Activated CD8-positive, alpha-beta T cell treated with anti-CD3 and anti-CD28 coated beads for 36 hours (primary cell): ENCODE results near the gene MCEMP1. TPM values are rescaled to one million over a fixed set of nuclear protein-coding genes. Genes with fewer than 3 reads are reported as not detected.

Experiments
- ATAC-seq: fragments of 200-7000 bp; cut with Tn5 transposase; one replicate; pipeline ENCODE4 v1.10.0; 2021; ENCODE audit warnings: mild to moderate bottlenecking, moderate library complexity
- CTCF ChIA-PET: fragments of 350-600 bp; sonication (Branson Sonifier 250); formaldehyde crosslinking; loops from one replicate; lab custom pipeline; 2021; ENCODE audit warnings: antibody characterized with exemption; lab: Charles Lee
- POLR2A ChIA-PET: fragments of 350-600 bp; sonication (Branson Sonifier 250); formaldehyde crosslinking; loops from one replicate; lab custom pipeline; 2021; ENCODE audit warnings: antibody characterized with exemption; lab: Charles Lee
- DNase-seq: peaks from one replicate; pipeline ENCODE4 v3.0.0-alpha.2; 2020
- H3K27ac Mint-ChIP-seq: one replicate; pipeline ENCODE4 v1.8.0; 2021; ENCODE audit warnings: mild to moderate bottlenecking, mixed read lengths
- H3K27me3 Mint-ChIP-seq: one replicate; pipeline ENCODE4 v1.8.0; 2021; ENCODE audit warnings: mixed read lengths
- H3K36me3 Mint-ChIP-seq: one replicate; pipeline ENCODE4 v1.8.0; 2021; ENCODE audit warnings: low read depth, mixed read lengths
- H3K4me1 Mint-ChIP-seq: one replicate; pipeline ENCODE4 v1.8.0; 2021; ENCODE audit warnings: low read depth, mixed read lengths
- H3K4me3 Mint-ChIP-seq: one replicate; pipeline ENCODE4 v1.8.0; 2021; ENCODE audit warnings: mild to moderate bottlenecking, moderate library complexity, mixed read lengths
- H3K9me3 Mint-ChIP-seq: one replicate; pipeline ENCODE4 v1.8.0; 2021; ENCODE audit warnings: mixed read lengths
- CTCF ChIP-seq: fragments of 200-600 bp; IDR thresholded peaks from one replicate; pipeline ENCODE4 v1.8.0; 2022; ENCODE audit warnings: antibody characterized with exemption, mild to moderate bottlenecking
- intact Hi-C: fragments of 100-400 bp; cut with micrococcal nuclease; formaldehyde crosslinking; loops from one replicate; pipeline ENCODE4 v1.10.0; 2022
- total RNA-seq, 2 experiments: library from RNA; stranded (reverse); gene quantifications; one replicate each; pipeline ENCODE4 v1.2.3, GENCODE V29; 2021

Gene MCEMP1
- total RNA-seq, 2 experiments from 2014 or later: not detected

GRCh38 chr19:7639863-7640348 is 37.0 kb upstream of the MCEMP1 start:
- H3K9me3 Mint-ChIP-seq: peaks cover 6% of the 10 kb centered on the region
- H3K27ac Mint-ChIP-seq: no peak overlapping the region
- H3K27me3 Mint-ChIP-seq: no peaks in the 10 kb centered on the region
- no peak for TF ChIP-seq CTCF
- peaks cover 14% of the 10 kb centered on the region for H3K36me3 Mint-ChIP-seq
- no peak for DNase-seq
- ChIA-PET CTCF (interaction anchor here (0.6 kb wide), 1 partner anchor 17 kb away, joined by 3 read pairs; no protein-coding TSS in a partner anchor), POLR2A (no interaction called here)
- H3K4me3 Mint-ChIP-seq: no peak overlapping the region
- intact Hi-C loops: no loop called here
- H3K4me1 Mint-ChIP-seq: peaks cover 29% of the 10 kb centered on the region
- ATAC-seq: no peak

GRCh38 chr19:7640803-7641202 is 36.1 kb upstream of the MCEMP1 start:
- POLR2A ChIA-PET: interaction anchor here (1.0 to 1.3 kb wide), 2 partner anchors 10 to 11 kb away, joined by 3 to 10 read pairs; partner anchors contain the start of genes PET100 and XAB2
- intact Hi-C loops: no loop called here

GRCh38 chr19:7641290-7642276 is 35.3 kb upstream of the MCEMP1 start:
- DNase-seq: no peak
- no peak for TF ChIP-seq CTCF
- ATAC-seq: no peak
- CTCF ChIA-PET: interaction anchor here (1.2 to 1.9 kb wide), 4 partner anchors 10 to 158 kb away, joined by 3 to 6 read pairs (median 6); partner anchors contain the start of gene TRAPPC5
- intact Hi-C loops: no loop called here
- H3K4me1 Mint-ChIP-seq: peaks cover 19% of the 10 kb centered on the region
- no peak overlapping the region for H3K4me3 Mint-ChIP-seq
- H3K27me3 Mint-ChIP-seq: no peaks in the 10 kb centered on the region
- POLR2A ChIA-PET: interaction anchor here (0.9 to 1.3 kb wide), 3 partner anchors 9 to 40 kb away, joined by 3 to 10 read pairs (median 3); partner anchors contain the start of genes PET100 and XAB2
- no peak overlapping the region for H3K27ac Mint-ChIP-seq
- peaks cover 18% of the 10 kb centered on the region for H3K36me3 Mint-ChIP-seq
- peaks cover 6% of the 10 kb centered on the region for H3K9me3 Mint-ChIP-seq

More at GRCh38 chr19:7640803-7641202, 36.1 kb upstream of the MCEMP1 start:
- DNase-seq: no peak
- CTCF ChIA-PET: interaction anchor here (1.9 kb wide), 1 partner anchor 40 kb away, joined by 6 read pairs; the partner anchor contains the start of gene TRAPPC5
- Mint-ChIP-seq H3K4me1 (peaks cover 26% of the 10 kb centered on the region), H3K27me3 (no peaks in the 10 kb centered on the region), H3K36me3 (peaks cover 17% of the 10 kb centered on the region), H3K4me3 (no peak overlapping the region), H3K27ac (no peak overlapping the region), H3K9me3 (peaks cover 6% of the 10 kb centered on the region)
- no peak for TF ChIP-seq CTCF
- ATAC-seq: no peak

GRCh38 chr19:7642295-7643030 is 34.4 kb upstream of the MCEMP1 start:
- DNase-seq: no peak
- Mint-ChIP-seq H3K9me3 (peaks cover 6% of the 10 kb centered on the region), H3K4me1 (peaks cover 16% of the 10 kb centered on the region), H3K27me3 (no peaks in the 10 kb centered on the region), H3K27ac (no peak overlapping the region), H3K36me3 (peaks cover 18% of the 10 kb centered on the region), H3K4me3 (no peak overlapping the region)
- ChIA-PET CTCF (interaction anchor here (1.2 to 1.9 kb wide), 4 partner anchors 10 to 157 kb away, joined by 3 to 6 read pairs (median 6); partner anchors contain the start of gene TRAPPC5), POLR2A (interaction anchor here (1.0 to 1.2 kb wide), 2 partner anchors 15 to 16 kb away, joined by 3 read pairs; no protein-coding TSS in a partner anchor)
- ATAC-seq: no peak
- intact Hi-C loops: no loop called here
- no peak for TF ChIP-seq CTCF
